Adrenal gland (tissue), 5 donors: ENCODE results near the gene ASTN1.

Source experiments
- CTCF ChIP-seq, 6 experiments: fragments of 450-650 bp in 4 of 6; fragments of 200-600 bp in 2 of 6; sonication (generic) in 1 of 6; IDR thresholded peaks; 1 replicate in 5 of 6; 2 replicates in 1 of 6; pipeline versions ENCODE4 v1.5.1 to v1.8.0; 2016 to 2021; ENCODE audit warnings: antibody characterized with exemption in 6 of 6, mild to moderate bottlenecking in 2 of 6, moderate library complexity in 1 of 6
- POLR2A ChIP-seq, 2 donors: fragments of 450-650 bp; IDR thresholded peaks; one replicate each; pipeline ENCODE4 v1.6.1; 2017; ENCODE audit warnings: antibody characterized with exemption in 2 of 2, mild to moderate bottlenecking in 2 of 2, moderate library complexity in 1 of 2
- donor health status: DM: no; HTN: no; CAD: no.

- TF ChIP-seq CTCF (IDR thresholded peaks at IDR 0.05) (no peak), POLR2A (IDR thresholded peaks at IDR 0.05) (no peak)
Observed at GRCh38 chr1:177044390-177044789, 120.1 kb downstream of the ASTN1 start.
